Testis (tissue), 3 donors: ENCODE measurements around the gene CFH. TPM values are rescaled to one million over a fixed set of nuclear protein-coding genes. Genes with fewer than 3 reads are reported as not detected.
"Not testable (repeated sequence)": the region's sequence is repeated elsewhere in the genome, so short reads cannot be mapped to it uniquely, and the experiment has no call there.

ENCODE experiments used
- DNase-seq: peaks from one replicate; pipeline ENCODE4 v3.0.0-alpha.2; 2019
- H3K27ac ChIP-seq, 2 donors: fragments of 200-600 bp; sonication (generic); one replicate each; pipeline ENCODE4 v1.5.1; 2019
- H3K27me3 ChIP-seq: fragments of 200-600 bp; sonication (generic); one replicate; pipeline ENCODE4 v1.5.1; 2019
- H3K36me3 ChIP-seq: fragments of 200-600 bp; sonication (generic); one replicate; pipeline ENCODE4 v1.5.1; 2017; ENCODE audit warnings: low read depth; ENCODE audit errors: missing control alignments
- H3K4me1 ChIP-seq: fragments of 200-600 bp; sonication (generic); one replicate; pipeline ENCODE4 v1.5.1; 2019
- H3K4me3 ChIP-seq, 2 donors: fragments of 200-600 bp; sonication (generic); one replicate each; pipeline ENCODE4 v1.5.1; 2017 to 2019
- H3K9me3 ChIP-seq: fragments of 200-600 bp; sonication (generic); one replicate; pipeline ENCODE4 v1.5.1; 2017
- CTCF ChIP-seq, 3 experiments: fragments of 450-650 bp in 2 of 3; fragments of 200-600 bp in 1 of 3; sonication (generic) in 1 of 3; IDR thresholded peaks; one replicate each; pipeline ENCODE4 v1.5.1; 2016 to 2019; ENCODE audit warnings: antibody characterized with exemption in 3 of 3, mild to moderate bottlenecking in 2 of 3, moderate library complexity in 1 of 3
- POLR2A ChIP-seq: fragments of 450-650 bp; IDR thresholded peaks from one replicate; pipeline ENCODE4 v1.6.1; 2017; ENCODE audit warnings: antibody characterized with exemption, mild to moderate bottlenecking, moderate library complexity
- whole genome bisulfite sequencing, 2 donors: methylation state at CpG; one replicate each; pipeline ENCODE4 v1.1.5; 2018; 5-methylcytosine and 5-hydroxymethylcytosine counted together
- intact Hi-C: fragments of 100-400 bp; cut with DNase I; formaldehyde crosslinking; loops from one replicate; pipeline ENCODE4 v1.15.1; 2023; ENCODE audit warnings: low total_unique reads
- polyA plus RNA-seq: library from polyadenylated mRNA; stranded (reverse); fragments of 350-450 nt; fragmentation: Illumina TruSeq; extraction: RNeasy Lipid Tissue Mini Kit (QIAGEN cat#74804); gene quantifications from one replicate; pipeline ENCODE4 v1.2.3, GENCODE V29; 2014; ENCODE audit warnings: low read depth, low replicate concordance; ENCODE audit not compliant: insufficient read depth
- total RNA-seq, 2 donors: library from RNA; depleted of rRNA; stranded (reverse); fragments of >200 nt; gene quantifications; one replicate each; pipeline ENCODE4 v1.2.3, GENCODE V29; 2016

The CFH gene
- total and polyA plus RNA-seq, 3 donors from 2014 or later: 9.3 to 32.1 (median 26.2) TPM

- DNase-seq: no peak
- Histone ChIP-seq H3K27me3 (no peaks in the 10 kb centered on the region), H3K4me3 (no peak overlapping the region), H3K9me3 (no peaks in the 10 kb centered on the region), H3K4me1 (no peaks in the 10 kb centered on the region), H3K27ac (no peak overlapping the region), H3K36me3 (no peaks in the 10 kb centered on the region)
- intact Hi-C loops: no loop called here
- TF ChIP-seq CTCF (IDR thresholded peaks at IDR 0.05) (no peak), POLR2A (no peak)
- 94 to 99% methylated on average over 2 of the region's 2 CpGs for WGBS, 2 donors
These were observed 47.1 kb downstream of the CFH start for GRCh38 chr1:196698993-196699392.

- TF ChIP-seq CTCF (IDR thresholded peaks at IDR 0.05) (no peak), POLR2A (no peak)
- intact Hi-C loops: no loop called here
- no peak for DNase-seq
- no peaks in the 10 kb centered on the region for H3K9me3 ChIP-seq
- no peaks in the 10 kb centered on the region for H3K36me3 ChIP-seq
- H3K27ac ChIP-seq: no peak overlapping the region
- H3K27me3 ChIP-seq: no peaks in the 10 kb centered on the region
- 76 to 87% methylated on average over 1 of the region's 1 CpG for WGBS, 2 donors
- H3K4me1 ChIP-seq: no peaks in the 10 kb centered on the region
- no peak overlapping the region for H3K4me3 ChIP-seq
These were observed 49.3 kb downstream of the CFH start for GRCh38 chr1:196701144-196701543.

- 85 to 94% methylated on average over 2 of the region's 2 CpGs for WGBS, 2 donors
- H3K4me1 ChIP-seq, intact Hi-C loops, H3K27ac ChIP-seq, H3K36me3 ChIP-seq, H3K9me3 ChIP-seq, H3K4me3 ChIP-seq, DNase-seq, H3K27me3 ChIP-seq: not testable (repeated sequence)
These were observed 58.0 kb downstream of the CFH start for GRCh38 chr1:196709892-196710291.

GRCh38 chr1:196717868-196718267 is 66.0 kb downstream of the CFH start:
- intact Hi-C loops: no loop called here
- H3K4me3 ChIP-seq: no peak overlapping the region
- no peaks in the 10 kb centered on the region for H3K4me1 ChIP-seq
- DNase-seq: no peak
- no peaks in the 10 kb centered on the region for H3K9me3 ChIP-seq
- no peak overlapping the region for H3K27ac ChIP-seq
- no peaks in the 10 kb centered on the region for H3K36me3 ChIP-seq
- TF ChIP-seq CTCF (IDR thresholded peaks at IDR 0.05) (no peak), POLR2A (no peak)
- WGBS, 2 donors: 81 to 90% methylated on average over 2 of the region's 2 CpGs
- H3K27me3 ChIP-seq: no peaks in the 10 kb centered on the region

- no peak overlapping the region for H3K4me3 ChIP-seq
- no peaks in the 10 kb centered on the region for H3K27me3 ChIP-seq
- whole genome bisulfite sequencing, 2 donors: 66 to 76% methylated on average over 13 to 14 of the region's 14 CpGs
- TF ChIP-seq CTCF (IDR thresholded peaks at IDR 0.05): no peak
- no peak for TF ChIP-seq POLR2A
- no peaks in the 10 kb centered on the region for H3K9me3 ChIP-seq
- no peaks in the 10 kb centered on the region for H3K4me1 ChIP-seq
- H3K36me3 ChIP-seq: no peaks in the 10 kb centered on the region
- H3K27ac ChIP-seq: no peak overlapping the region
- intact Hi-C loops: no loop called here
- DNase-seq: peak; percentile 81
These were observed 71.7 kb downstream of the CFH start for GRCh38 chr1:196723325-196724185.
